ENCODE data around the gene TBC1D4. TPM values are rescaled to one million over a fixed set of nuclear protein-coding genes. Genes with fewer than 3 reads are reported as not detected.
A peak's percentile ranks its signal among the peaks of the same experiment; 100 is the strongest.
"Not testable (repeated sequence)": the region's sequence is repeated elsewhere in the genome, so short reads cannot be mapped to it uniquely, and the experiment has no call there.

TBC1D4 gene
- total RNA-seq, 1 donor from 2014 or later = 30.4 TPM

GRCh38 chr13:75271846-75272245 is 210.1 kb downstream of the TBC1D4 start:
- DNase-seq = no peak

GRCh38 chr13:75268481-75268880 is 213.5 kb downstream of the TBC1D4 start:
- not testable (repeated sequence) for DNase-seq

GRCh38 chr13:75264611-75265010 is 217.4 kb downstream of the TBC1D4 start:
- DNase-seq = no peak

- no peak for DNase-seq
Observed at GRCh38 chr13:75263741-75264407, 218.1 kb downstream of the TBC1D4 start.

GRCh38 chr13:75258159-75258782 is 223.7 kb downstream of the TBC1D4 start:
- peak; percentile 14 for DNase-seq

- no peak for DNase-seq
Observed at GRCh38 chr13:75256922-75257321, 225.0 kb downstream of the TBC1D4 start.

GRCh38 chr13:75255653-75256052 is 226.3 kb downstream of the TBC1D4 start:
- no peak for DNase-seq

- no peak for DNase-seq
Observed at GRCh38 chr13:75255147-75255546, 226.8 kb downstream of the TBC1D4 start.

GRCh38 chr13:75251188-75251587 is 230.8 kb downstream of the TBC1D4 start:
- DNase-seq = no peak

- peak; percentile 13 for DNase-seq
Observed at GRCh38 chr13:75250526-75251178, 231.3 kb downstream of the TBC1D4 start.

- not testable (repeated sequence) for DNase-seq
Observed at GRCh38 chr13:75245578-75245977, 236.4 kb downstream of the TBC1D4 start.

- not testable (repeated sequence) for DNase-seq
Observed at GRCh38 chr13:75240240-75240639, 241.7 kb downstream of the TBC1D4 start.

GRCh38 chr13:75236774-75237173 is 245.2 kb downstream of the TBC1D4 start:
- DNase-seq = no peak

Other genes with a start within 250 kb of the TBC1D4 start
- gene COMMD6, start 55.7 kb upstream of the TBC1D4 start, total RNA-seq = 70.2 TPM
- gene UCHL3, start 67.6 kb upstream of the TBC1D4 start, total RNA-seq = 23.0 TPM
- 139 TPM for gene LMO7, start 154.2 kb upstream of the TBC1D4 start, total RNA-seq